HuH-7.5 (cell line): ENCODE data around the gene KMT5B.
A peak's percentile ranks its signal among the peaks of the same experiment; 100 is the strongest.
"Not testable (repeated sequence)": the region's sequence is repeated elsewhere in the genome, so short reads cannot be mapped to it uniquely, and the experiment has no call there.

Experiments used
- DNase-seq: peaks from one replicate; pipeline ENCODE4 v3.0.0; 2011; ENCODE audit warnings: low spot score

The KMT5B gene

GRCh38 chr11:68213135-68213515 is at the start of gene KMT5B:
TSS of gene KMT5B (minus strand) at chr11:68213296. CDS start at chr11:68190076, 23,220 bp downstream.
- peak; percentile 85 for DNase-seq

GRCh38 chr11:68262544-68262827 is 49.4 kb upstream of the KMT5B start:
- no peak for DNase-seq

GRCh38 chr11:68261749-68262543 is 48.9 kb upstream of the KMT5B start:
- DNase-seq: no peak

GRCh38 chr11:68261006-68261405 is 47.9 kb upstream of the KMT5B start:
- DNase-seq: no peak

- no peak for DNase-seq
Measured at GRCh38 chr11:68260484-68260883, 47.4 kb upstream of the KMT5B start.

- no peak for DNase-seq
Measured at GRCh38 chr11:68259122-68259959, 46.2 kb upstream of the KMT5B start.

- no peak for DNase-seq
Measured at GRCh38 chr11:68258363-68258765, 45.3 kb upstream of the KMT5B start.

- peak; percentile 99 for DNase-seq
Measured at GRCh38 chr11:68257477-68258362, 44.6 kb upstream of the KMT5B start.

GRCh38 chr11:68256331-68256741 is 43.2 kb upstream of the KMT5B start:
- no peak for DNase-seq

- DNase-seq: peak; percentile 10
Measured at GRCh38 chr11:68255526-68255925, 42.4 kb upstream of the KMT5B start.

- DNase-seq: no peak
Measured at GRCh38 chr11:68254421-68254820, 41.3 kb upstream of the KMT5B start.

- peak; percentile 7 for DNase-seq
Measured at GRCh38 chr11:68251765-68252164, 38.7 kb upstream of the KMT5B start.

- DNase-seq: not testable (repeated sequence)
Measured at GRCh38 chr11:68244912-68245311, 31.8 kb upstream of the KMT5B start.

- not testable (repeated sequence) for DNase-seq
Measured at GRCh38 chr11:68243847-68244246, 30.8 kb upstream of the KMT5B start.

- DNase-seq: no peak
Measured at GRCh38 chr11:68242616-68243015, 29.5 kb upstream of the KMT5B start.

GRCh38 chr11:68231621-68232020 is 18.5 kb upstream of the KMT5B start:
- no peak for DNase-seq

GRCh38 chr11:68229601-68230000 is 16.5 kb upstream of the KMT5B start:
- no peak for DNase-seq

GRCh38 chr11:68226421-68226820 is 13.3 kb upstream of the KMT5B start:
- DNase-seq: no peak

- no peak for DNase-seq
Measured at GRCh38 chr11:68224606-68225005, 11.5 kb upstream of the KMT5B start.

- no peak for DNase-seq
Measured at GRCh38 chr11:68223275-68223674, 10.2 kb upstream of the KMT5B start.

GRCh38 chr11:68221406-68221805 is 8.3 kb upstream of the KMT5B start:
- no peak for DNase-seq

- DNase-seq: no peak
Measured at GRCh38 chr11:68216171-68216938, 3.3 kb upstream of the KMT5B start.
